ENCODE data around the gene FLG.
"Not testable (repeated sequence)": the region's sequence is repeated elsewhere in the genome, so short reads cannot be mapped to it uniquely, and the experiment has no call there.

Gene FLG

GRCh38 chr1:152325111-152325510, at the start of gene FLG:
FLG (minus strand) TSS chr1:152325239; CDS start chr1:152315456, 9,783 bp downstream.
- no peak for DNase-seq (ENCODE audit: low read depth)

- DNase-seq (ENCODE audit: low read depth): no peak
Measured at GRCh38 chr1:152374451-152374850, 49.4 kb upstream of the FLG start.

DNA sequence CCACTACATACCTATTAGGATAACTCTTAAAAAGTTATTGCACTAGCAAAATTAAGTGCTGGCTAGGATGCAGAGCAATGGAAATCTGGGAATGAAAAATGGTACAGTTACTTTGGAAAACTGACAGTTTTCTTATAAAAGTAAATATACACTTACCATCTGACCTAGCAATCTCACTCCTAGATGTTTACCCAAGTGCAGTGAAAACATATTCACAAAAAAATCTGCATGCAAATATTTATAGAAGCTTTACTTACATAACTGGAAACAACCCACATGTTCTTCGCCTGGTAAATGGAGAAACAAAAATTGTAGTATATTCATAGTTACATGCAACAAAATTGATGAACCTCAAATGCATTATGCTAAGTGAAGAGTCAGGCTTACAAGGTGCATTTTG, 47.6 kb upstream of the FLG start:
- no peak for DNase-seq (ENCODE audit: low read depth)

DNA sequence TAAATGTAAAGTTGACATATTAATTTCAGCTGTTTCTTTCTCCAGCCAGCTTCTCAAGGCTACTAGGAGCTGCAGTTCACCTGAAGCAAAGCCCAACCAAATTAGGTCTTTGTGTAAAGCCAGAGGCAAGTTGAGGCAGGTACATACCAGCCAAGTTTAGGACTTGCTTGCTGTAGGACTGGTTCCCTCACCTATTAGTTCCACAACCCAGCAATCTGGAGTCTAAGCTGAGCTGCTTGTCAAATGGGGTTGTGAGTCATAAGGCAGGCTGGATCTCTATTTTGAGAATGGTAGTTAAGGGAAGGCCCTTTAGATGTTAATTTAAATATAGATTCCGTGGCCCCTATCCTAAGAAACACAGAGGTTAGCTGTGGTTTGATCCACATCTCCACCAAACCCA, 42.4 kb upstream of the FLG start:
- no peak for DNase-seq (ENCODE audit: low read depth)

DNA sequence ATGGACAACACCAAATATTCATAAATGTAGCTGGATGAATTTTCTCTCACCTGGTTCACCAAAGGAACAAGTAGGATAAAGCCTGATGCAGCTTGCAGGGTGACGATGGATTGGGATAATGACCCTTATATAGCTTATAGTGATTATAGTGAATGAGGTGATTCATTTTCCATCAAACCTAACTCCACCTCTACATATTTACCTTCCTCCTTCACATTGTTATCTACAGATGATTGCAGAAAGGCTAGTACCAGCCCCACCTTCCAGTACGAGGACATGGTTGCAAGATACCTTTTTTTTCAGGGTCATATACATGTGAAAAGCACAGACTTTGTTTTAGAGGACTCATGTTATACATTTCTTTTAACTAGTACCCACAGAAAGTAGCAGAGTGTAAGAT, 34.9 kb upstream of the FLG start, which contains the start of gene FLG2:
Gene FLG2, minus strand, starts transcription at position 101 of the 400 bp plus-strand sequence. CDS start 1,122 bp downstream, outside the sequence.
- no peak for DNase-seq (ENCODE audit: low read depth)

GRCh38 chr1:152356736-152357135, 31.7 kb upstream of the FLG start:
- DNase-seq (ENCODE audit: low read depth): no peak

GRCh38 chr1:152349611-152350010, 24.6 kb upstream of the FLG start:
- DNase-seq (ENCODE audit: low read depth): no peak

- DNase-seq (ENCODE audit: low read depth): no peak
Measured at GRCh38 chr1:152348447-152348846, 23.4 kb upstream of the FLG start.

DNA sequence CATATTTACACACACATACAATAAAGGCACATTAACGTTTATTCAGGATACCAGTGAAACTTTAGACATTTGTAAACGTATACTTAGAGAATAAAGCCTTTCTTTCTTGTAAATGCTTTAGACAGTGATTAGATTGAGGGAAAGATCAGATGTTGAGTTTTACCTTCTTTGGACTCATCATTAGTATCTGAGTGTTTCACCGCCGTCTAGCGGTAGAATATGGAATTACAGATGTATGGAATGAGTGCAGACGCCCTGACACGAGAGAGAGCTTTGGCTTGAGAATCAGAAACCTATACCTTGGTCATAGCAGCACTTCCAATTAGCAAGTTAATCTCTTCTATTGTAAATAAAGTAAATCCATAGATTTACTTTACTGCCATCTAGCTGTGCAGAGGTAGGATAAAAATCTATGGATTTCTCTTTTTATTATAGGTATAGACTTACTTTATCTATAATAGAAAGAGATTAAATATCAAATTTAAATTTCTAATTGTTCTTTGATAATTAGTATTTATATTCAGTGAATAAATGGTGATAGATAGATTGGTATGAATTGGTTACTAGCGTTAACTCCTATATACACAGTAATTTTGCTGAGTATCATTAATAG, 22.2 kb upstream of the FLG start:
- peak; percentile 1 for DNase-seq (ENCODE audit: low read depth)

DNA sequence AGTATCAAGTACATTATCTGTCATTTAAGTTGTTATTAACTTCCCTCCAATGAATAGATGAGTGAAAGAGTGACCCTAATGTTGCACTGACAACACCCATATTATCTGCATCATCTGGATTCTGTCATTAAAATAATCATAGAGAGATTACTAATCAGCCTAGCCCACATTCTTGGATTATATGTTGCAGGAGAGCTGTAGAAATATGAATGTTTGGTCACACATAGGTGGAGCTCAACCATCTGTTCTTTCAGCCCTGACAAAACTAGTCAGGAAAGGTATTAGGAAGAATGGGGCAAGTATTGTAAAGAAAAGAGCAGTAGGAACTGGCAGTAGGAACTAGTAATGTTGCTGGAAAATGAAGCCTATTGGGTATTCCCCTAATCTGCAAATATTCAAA, 19.4 kb upstream of the FLG start:
- no peak for DNase-seq (ENCODE audit: low read depth)

DNA sequence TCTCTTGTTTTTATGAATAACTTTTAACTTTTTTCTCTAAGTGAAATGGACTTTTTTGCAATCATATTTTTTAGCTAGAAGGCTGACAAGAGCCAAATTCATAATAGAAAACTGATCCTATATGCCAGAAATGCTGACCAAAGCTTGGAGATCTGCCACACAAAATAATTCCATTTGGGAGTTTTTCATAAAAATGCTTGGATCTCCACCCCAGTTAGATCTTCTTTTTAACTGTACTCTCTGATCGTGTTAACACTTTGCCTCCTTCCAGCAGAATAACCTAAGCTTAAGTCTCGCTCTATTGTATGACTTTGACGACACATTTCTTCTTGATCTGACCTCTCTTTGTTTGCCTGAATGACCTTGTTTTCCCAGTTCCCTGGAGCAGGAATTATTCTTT, 18.0 kb upstream of the FLG start:
- DNase-seq (ENCODE audit: low read depth): no peak

DNA sequence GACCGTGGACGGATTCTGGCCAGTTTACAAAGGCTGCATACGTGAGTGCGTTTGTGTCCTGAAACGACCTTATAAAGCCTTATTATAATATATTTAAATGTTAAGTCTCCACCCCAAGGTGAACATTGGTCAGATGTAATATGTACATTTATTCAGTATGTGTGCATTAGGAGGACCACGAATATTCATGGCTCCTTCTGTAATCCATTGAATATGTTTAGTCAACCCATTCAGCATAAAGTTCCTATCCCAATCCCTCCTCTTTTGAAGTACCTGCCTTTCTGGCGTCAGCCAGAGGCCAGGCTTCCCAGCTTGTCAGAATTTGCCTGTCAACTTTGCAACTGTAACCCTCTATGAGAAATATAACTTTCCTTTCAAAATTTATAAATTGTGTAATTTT, 10.4 kb upstream of the FLG start:
- no peak for DNase-seq (ENCODE audit: low read depth)

GRCh38 chr1:152328801-152329391, 3.9 kb upstream of the FLG start:
- no peak for DNase-seq (ENCODE audit: low read depth)

DNA sequence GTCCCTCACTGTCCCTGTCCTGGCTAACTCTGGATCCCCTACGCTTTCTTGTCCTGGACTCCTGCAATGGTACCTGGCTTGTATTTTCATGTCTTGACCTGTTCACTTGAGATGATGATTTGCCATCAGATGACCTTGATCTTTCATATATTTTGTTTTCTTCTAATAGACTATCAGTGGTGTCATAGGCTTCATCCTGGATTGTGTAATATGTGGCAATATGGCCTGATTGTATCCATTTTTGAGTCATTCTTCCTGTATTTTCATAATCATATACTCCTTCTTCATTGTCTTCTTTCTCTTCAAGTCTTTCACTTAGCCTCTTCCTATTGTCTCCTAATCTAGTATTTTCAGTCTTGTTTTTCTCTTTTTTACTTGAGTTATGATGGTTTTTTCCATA, 11.1 kb downstream of the FLG start:
- DNase-seq (ENCODE audit: low read depth): no peak

DNA sequence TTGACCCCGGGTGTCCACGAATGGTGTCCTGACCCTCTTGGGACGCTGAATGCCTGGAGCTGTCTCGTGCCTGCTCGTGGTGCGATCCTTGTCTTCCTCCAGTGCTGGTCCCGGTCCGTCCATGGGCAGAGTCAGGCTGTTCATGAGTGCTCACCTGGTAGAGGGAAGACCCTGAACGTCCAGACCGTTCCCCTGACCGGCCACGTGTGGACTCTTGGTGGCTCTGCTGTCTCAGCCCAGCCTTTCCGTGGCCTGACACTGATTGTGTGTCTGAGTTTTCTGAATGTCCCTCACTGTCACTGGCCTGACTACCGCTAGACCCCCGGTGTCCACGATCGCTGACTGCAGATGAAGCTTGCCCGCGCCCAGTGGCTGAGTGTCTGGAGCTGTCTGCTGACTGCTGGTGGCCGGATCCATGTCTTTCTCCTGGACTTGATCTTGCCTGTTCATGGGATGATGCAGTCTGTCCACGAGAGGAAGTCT, 11.7 kb downstream of the FLG start:
- no peak for DNase-seq (ENCODE audit: low read depth)

DNA sequence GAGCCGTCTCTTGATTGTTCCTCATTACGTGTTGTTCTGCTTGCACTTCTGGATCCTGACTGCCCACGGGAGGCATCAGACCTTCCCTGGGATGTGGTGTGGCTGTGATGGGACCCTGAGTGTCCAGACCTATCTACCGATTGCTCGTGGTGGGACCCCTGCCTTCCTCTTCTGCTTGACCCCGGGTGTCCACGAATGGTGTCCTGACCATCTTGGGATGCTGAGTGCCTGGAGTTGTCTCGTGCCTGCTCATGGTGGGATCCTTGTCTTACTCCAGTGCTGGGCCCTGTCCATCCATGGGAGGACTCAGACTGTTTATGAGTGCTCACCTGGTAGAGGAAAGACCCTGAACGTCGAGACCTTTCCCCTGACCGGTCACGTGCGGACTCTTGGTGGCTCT, 12.9 kb downstream of the FLG start:
- DNase-seq (ENCODE audit: low read depth): not testable (repeated sequence)

- DNase-seq (ENCODE audit: low read depth): no peak
Measured at GRCh38 chr1:152309955-152310354, 15.1 kb downstream of the FLG start.

- DNase-seq (ENCODE audit: low read depth): not testable (repeated sequence)
Measured at GRCh38 chr1:152309320-152309901, 15.6 kb downstream of the FLG start.

DNA sequence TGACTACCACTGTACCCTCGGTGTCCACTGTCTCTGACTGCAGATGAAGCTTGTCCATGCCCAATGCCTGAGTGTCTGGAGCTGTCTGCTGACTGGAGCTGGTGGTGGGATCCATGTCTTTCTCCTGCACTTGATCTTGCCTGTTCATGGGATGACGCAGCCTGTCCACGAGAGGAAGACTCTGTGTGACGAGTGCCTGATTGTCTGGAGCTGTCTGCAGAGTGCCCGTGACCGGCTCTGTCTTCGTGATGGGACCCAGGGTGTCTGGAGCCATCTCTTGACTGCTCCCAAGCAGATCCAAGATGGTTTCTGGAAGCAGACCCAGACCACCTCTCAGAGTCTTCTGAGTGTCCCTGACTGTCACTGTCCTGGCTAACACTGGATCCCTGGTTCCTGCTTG, 16.3 kb downstream of the FLG start:
- not testable (repeated sequence) for DNase-seq (ENCODE audit: low read depth)

GRCh38 chr1:152307970-152308369, 17.1 kb downstream of the FLG start:
- DNase-seq (ENCODE audit: low read depth): not testable (repeated sequence)

GRCh38 chr1:152306123-152306522, 18.9 kb downstream of the FLG start:
- not testable (repeated sequence) for DNase-seq (ENCODE audit: low read depth)

DNA sequence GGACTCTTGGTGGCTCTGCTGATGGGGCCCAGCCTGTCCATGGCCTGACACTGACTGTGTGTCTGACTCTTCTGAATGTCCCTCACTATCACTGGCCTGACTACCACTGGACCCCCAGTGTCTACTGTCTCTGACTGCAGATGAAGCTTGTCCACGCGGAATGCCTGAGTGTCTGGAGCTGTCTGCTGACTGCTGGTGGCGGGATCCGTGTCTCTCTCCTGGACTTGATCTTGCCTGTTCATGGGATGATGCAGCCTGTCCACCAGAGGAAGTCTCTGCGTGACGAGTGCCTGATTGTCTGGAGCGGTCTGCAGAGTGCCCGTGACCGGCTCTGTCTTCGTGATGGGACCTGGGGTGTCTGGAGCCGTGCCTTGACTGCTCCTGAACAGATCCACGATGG, 20.3 kb downstream of the FLG start:
- DNase-seq (ENCODE audit: low read depth): not testable (repeated sequence)

- not testable (repeated sequence) for DNase-seq (ENCODE audit: low read depth)
Measured at GRCh38 chr1:152303139-152303872, 21.7 kb downstream of the FLG start.
